Measurements from ENCODE around the gene AUTS2. TPM values are rescaled to one million over a fixed set of nuclear protein-coding genes. Genes with fewer than 3 reads are reported as not detected.

Gene AUTS2
- total RNA-seq, 1 experiment from 2014 or later, result 42.1 TPM

DNA sequence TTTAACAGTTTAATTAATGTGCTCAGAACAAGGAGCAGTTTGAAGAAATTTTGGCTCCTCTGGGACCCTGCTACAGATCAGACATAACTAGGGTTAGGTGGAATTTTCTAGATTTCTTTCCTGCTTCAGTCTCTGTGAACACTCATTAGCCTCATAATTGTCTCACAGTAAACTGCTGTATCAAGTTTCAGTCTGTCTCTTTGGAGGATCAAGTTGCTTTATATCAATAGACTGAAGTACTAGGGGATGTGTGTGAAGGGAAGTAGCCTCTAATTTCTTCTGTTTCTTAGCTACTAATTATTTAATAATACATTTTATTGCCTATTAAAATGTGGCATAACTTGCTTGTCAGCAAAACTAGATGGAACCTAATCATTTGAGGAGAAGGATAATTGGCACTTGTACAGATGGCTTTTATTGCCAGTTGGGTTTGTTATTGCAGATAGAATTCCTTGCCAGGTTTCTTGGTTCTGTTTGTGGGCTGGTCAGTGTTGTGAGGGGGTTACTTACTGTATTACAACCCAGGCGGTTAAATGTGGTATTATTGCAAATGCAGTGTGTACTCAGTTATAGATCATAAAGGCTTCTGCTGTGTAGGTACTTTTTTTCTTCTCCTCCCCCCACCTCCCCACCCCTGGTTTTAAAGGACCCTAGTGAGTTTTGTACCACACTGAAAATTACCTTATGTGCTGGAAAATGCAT, 758.0 kb downstream of the AUTS2 start:
- Histone ChIP-seq H3K27ac (ENCODE audit: low read depth, low read length, poor library complexity, severe bottlenecking) (no peak overlapping the region), H3K27me3 (replicated peaks; ENCODE audit: insufficient read depth, low read depth, low read length, poor library complexity) (no peaks in the 10 kb centered on the region), H3K4me1 (ENCODE audit: insufficient read depth, low read length, poor library complexity, severe bottlenecking) (peaks cover 19% of the 10 kb centered on the region), H3K36me3 (ENCODE audit: insufficient read depth, low read length, poor library complexity, severe bottlenecking) (no peaks in the 10 kb centered on the region), H3K9me3 (ENCODE audit: low read depth, low read length, poor library complexity, severe bottlenecking) (no peaks in the 10 kb centered on the region), H3K4me3 (ENCODE audit: low read depth, low read length, poor library complexity, severe bottlenecking) (no peak overlapping the region)
- CTCF ChIA-PET, result no interaction called here
- peak; percentile 31 for DNase-seq (ENCODE audit: low spot score)
- TF ChIP-seq EZH2 (IDR thresholded peaks at IDR 0.05; ENCODE audit: borderline replicate concordance, low read depth, low read length, poor library complexity, severe bottlenecking), result no peak
- TF ChIP-seq, protein P1, sequence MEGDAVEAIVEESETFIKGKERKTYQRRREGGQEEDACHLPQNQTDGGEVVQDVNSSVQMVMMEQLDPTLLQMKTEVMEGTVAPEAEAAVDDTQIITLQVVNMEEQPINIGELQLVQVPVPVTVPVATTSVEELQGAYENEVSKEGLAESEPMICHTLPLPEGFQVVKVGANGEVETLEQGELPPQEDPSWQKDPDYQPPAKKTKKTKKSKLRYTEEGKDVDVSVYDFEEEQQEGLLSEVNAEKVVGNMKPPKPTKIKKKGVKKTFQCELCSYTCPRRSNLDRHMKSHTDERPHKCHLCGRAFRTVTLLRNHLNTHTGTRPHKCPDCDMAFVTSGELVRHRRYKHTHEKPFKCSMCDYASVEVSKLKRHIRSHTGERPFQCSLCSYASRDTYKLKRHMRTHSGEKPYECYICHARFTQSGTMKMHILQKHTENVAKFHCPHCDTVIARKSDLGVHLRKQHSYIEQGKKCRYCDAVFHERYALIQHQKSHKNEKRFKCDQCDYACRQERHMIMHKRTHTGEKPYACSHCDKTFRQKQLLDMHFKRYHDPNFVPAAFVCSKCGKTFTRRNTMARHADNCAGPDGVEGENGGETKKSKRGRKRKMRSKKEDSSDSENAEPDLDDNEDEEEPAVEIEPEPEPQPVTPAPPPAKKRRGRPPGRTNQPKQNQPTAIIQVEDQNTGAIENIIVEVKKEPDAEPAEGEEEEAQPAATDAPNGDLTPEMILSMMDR (conservative IDR thresholded peaks at IDR 0.05; ENCODE audit: low read depth, low read length), result no peak
- intact Hi-C loops (cut with micrococcal nuclease; ENCODE audit: unreplicated experiment), result no loop called here
- POLR2A ChIA-PET (ENCODE audit: low non-redundant PET), result no interaction called here
- no TSS peak for BruUV-seq (replicated peaks)

DNA sequence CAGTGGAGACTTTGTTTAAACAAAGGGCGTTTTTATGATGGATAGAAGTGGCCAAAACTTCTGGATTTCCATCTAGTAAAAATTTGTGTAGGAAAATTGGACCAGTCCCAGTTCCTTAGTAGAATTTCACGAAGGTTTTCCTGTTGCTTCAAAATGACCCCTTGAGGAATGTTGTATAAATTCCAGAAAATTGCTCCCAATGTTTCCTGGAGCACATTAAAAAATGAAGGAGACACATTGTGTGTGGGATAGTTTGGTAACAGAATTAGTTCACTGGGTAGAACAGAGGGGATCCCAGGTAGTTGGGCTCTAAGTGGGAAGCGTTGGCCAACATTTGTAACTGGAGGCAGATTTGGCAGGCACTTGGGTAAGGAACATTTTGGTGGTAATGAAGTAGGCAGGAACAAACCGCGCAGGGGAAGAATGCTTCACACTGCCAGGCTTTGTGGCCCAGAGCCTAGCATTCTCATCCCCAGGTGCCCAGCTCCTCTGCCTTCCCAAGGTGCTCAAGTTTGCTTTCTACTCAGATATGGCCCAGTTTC, 758.6 kb downstream of the AUTS2 start:
- Histone ChIP-seq H3K27ac (ENCODE audit: low read depth, low read length, poor library complexity, severe bottlenecking) (no peak overlapping the region), H3K4me1 (ENCODE audit: insufficient read depth, low read length, poor library complexity, severe bottlenecking) (peaks cover 19% of the 10 kb centered on the region), H3K4me3 (ENCODE audit: low read depth, low read length, poor library complexity, severe bottlenecking) (no peak overlapping the region), H3K27me3 (replicated peaks; ENCODE audit: insufficient read depth, low read depth, low read length, poor library complexity) (no peaks in the 10 kb centered on the region), H3K36me3 (ENCODE audit: insufficient read depth, low read length, poor library complexity, severe bottlenecking) (no peaks in the 10 kb centered on the region), H3K9me3 (ENCODE audit: low read depth, low read length, poor library complexity, severe bottlenecking) (no peaks in the 10 kb centered on the region)
- TF ChIP-seq EZH2 (IDR thresholded peaks at IDR 0.05; ENCODE audit: borderline replicate concordance, low read depth, low read length, poor library complexity, severe bottlenecking), result no peak
- TF ChIP-seq, protein P1 (conservative IDR thresholded peaks at IDR 0.05; ENCODE audit: low read depth, low read length), result no peak
- intact Hi-C loops (cut with micrococcal nuclease; ENCODE audit: unreplicated experiment), result no loop called here
- ChIA-PET CTCF (no interaction called here), POLR2A (ENCODE audit: low non-redundant PET) (no interaction called here)
- no peak for DNase-seq (ENCODE audit: low spot score)
- BruUV-seq (replicated peaks), result no TSS peak

DNA sequence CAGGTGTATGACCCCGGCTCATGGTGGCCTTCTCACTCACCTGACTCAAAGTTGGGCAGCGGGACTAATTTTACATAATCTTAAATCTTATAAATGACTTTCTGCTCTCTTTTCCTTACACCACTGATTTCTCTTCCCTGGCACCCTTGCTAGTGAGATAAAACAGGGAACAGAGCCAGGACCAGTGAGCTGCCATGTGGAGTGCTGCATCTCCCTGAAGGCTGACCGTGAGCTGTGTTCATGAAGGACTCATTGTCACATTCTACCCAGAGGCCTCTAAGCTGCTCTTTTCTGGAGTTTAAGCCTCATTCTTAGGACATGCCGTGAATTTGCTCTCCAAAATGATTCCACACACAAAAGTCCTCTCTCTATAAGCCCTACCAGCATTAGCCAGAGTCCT, 762.3 kb downstream of the AUTS2 start:
- ChIA-PET CTCF (no interaction called here), POLR2A (ENCODE audit: low non-redundant PET) (no interaction called here)
- no TSS peak for BruUV-seq (replicated peaks)
- no peaks in the 10 kb centered on the region for H3K36me3 ChIP-seq (ENCODE audit: insufficient read depth, low read length, poor library complexity, severe bottlenecking)
- no peak for TF ChIP-seq EZH2 (IDR thresholded peaks at IDR 0.05; ENCODE audit: borderline replicate concordance, low read depth, low read length, poor library complexity, severe bottlenecking)
- TF ChIP-seq, protein P1 (conservative IDR thresholded peaks at IDR 0.05; ENCODE audit: low read depth, low read length), result no peak
- no peaks in the 10 kb centered on the region for H3K27me3 ChIP-seq (replicated peaks; ENCODE audit: insufficient read depth, low read depth, low read length, poor library complexity)
- no peak for DNase-seq (ENCODE audit: low spot score)
- H3K4me1 ChIP-seq (ENCODE audit: insufficient read depth, low read length, poor library complexity, severe bottlenecking), result peaks cover 10% of the 10 kb centered on the region
- intact Hi-C loops (cut with micrococcal nuclease; ENCODE audit: unreplicated experiment), result no loop called here
- H3K27ac ChIP-seq (ENCODE audit: low read depth, low read length, poor library complexity, severe bottlenecking), result no peak overlapping the region
- H3K9me3 ChIP-seq (ENCODE audit: low read depth, low read length, poor library complexity, severe bottlenecking), result no peaks in the 10 kb centered on the region
- H3K4me3 ChIP-seq (ENCODE audit: low read depth, low read length, poor library complexity, severe bottlenecking), result no peak overlapping the region

All from A673 (cell line).